Neural cell (in vitro differentiated cells): ENCODE data around the gene ZNF771. TPM values are rescaled to one million over a fixed set of nuclear protein-coding genes. Genes with fewer than 3 reads are reported as not detected.

ENCODE experiments used
- H2AFZ ChIP-seq: fragments of 200-600, 300-800 bp; sonication (generic), shearing (Covaris generic); 2 replicates; pipeline ENCODE4 v1.6.0; 2014; ENCODE audit warnings: low read depth, mild to moderate bottlenecking, antibody characterized with exemption, low read length, moderate library complexity
- H3F3A ChIP-seq: fragments of 200-600 bp; shearing (Covaris generic); 2 replicates; pipeline ENCODE4 v1.6.1; 2016; ENCODE audit warnings: mild to moderate bottlenecking, moderate library complexity, mixed read lengths, antibody characterized with exemption, low read length; ENCODE audit not compliant: insufficient read depth, poor library complexity, severe bottlenecking
- H3K27ac ChIP-seq: fragments of 200-600, 300-800 bp; sonication (generic), shearing (Covaris generic); 2 replicates; pipeline ENCODE4 v1.5.1; 2014; ENCODE audit warnings: mild to moderate bottlenecking, low read length, moderate library complexity
- H3K27me3 ChIP-seq: fragments of 300-800, 200-600 bp; sonication (generic), shearing (Covaris generic); 2 replicates; pipeline ENCODE4 v1.6.0; 2014; ENCODE audit warnings: mild to moderate bottlenecking, low read depth, low read length, moderate library complexity; ENCODE audit not compliant: insufficient read depth
- H3K36me3 ChIP-seq: fragments of 300-800, 200-600 bp; sonication (generic), shearing (Covaris generic); 2 replicates; pipeline ENCODE4 v1.5.1; 2014; ENCODE audit warnings: mild to moderate bottlenecking, antibody characterized with exemption, low read length, moderate library complexity; ENCODE audit not compliant: insufficient read depth
- H3K4me2 ChIP-seq: fragments of 300-800, 200-600 bp; sonication (generic), shearing (Covaris generic); 2 replicates; pipeline ENCODE4 v1.6.0; 2014; ENCODE audit warnings: mild to moderate bottlenecking, low read length
- H3K4me3 ChIP-seq: fragments of 300-800, 200-600 bp; sonication (generic), shearing (Covaris generic); 2 replicates; pipeline ENCODE4 v1.5.1; 2014; ENCODE audit warnings: mild to moderate bottlenecking, low read length, moderate library complexity
- H3K79me2 ChIP-seq: fragments of 200-600 bp; shearing (Covaris generic); replicated peaks from 2 replicates; pipeline ENCODE4 v1.6.0; 2014; ENCODE audit warnings: mild to moderate bottlenecking, low read length, moderate library complexity; ENCODE audit not compliant: insufficient read depth
- H3K9ac ChIP-seq: fragments of 300-800, 200-600 bp; sonication (generic), shearing (Covaris generic); 2 replicates; pipeline ENCODE4 v1.6.1; 2016; ENCODE audit warnings: mild to moderate bottlenecking, low read length, mixed read lengths
- H3K9me2 ChIP-seq: fragments of 200-600 bp; shearing (Covaris generic); 2 replicates; pipeline ENCODE4 v1.6.1; 2016; ENCODE audit warnings: mild to moderate bottlenecking, low read length, mixed read lengths; ENCODE audit not compliant: insufficient read depth
- H3K9me3 ChIP-seq: fragments of 200-600, 300-800 bp; sonication (generic), shearing (Covaris generic); 2 replicates; pipeline ENCODE4 v1.6.1; 2016; ENCODE audit warnings: mild to moderate bottlenecking, mixed run types, low read length, moderate library complexity, mixed read lengths
- H4K20me1 ChIP-seq: fragments of 200-600 bp; shearing (Covaris generic); 2 replicates; pipeline ENCODE4 v1.6.1; 2016; ENCODE audit warnings: mild to moderate bottlenecking, mixed run types; ENCODE audit not compliant: insufficient read depth
- EP300 ChIP-seq: fragments of 450-650 bp; conservative IDR thresholded peaks from 2 replicates; pipeline ENCODE4 v1.6.1; 2014; ENCODE audit warnings: antibody characterized with exemption, mild to moderate bottlenecking, moderate library complexity; ENCODE audit not compliant: poor library complexity, severe bottlenecking
- EZH2 ChIP-seq: fragments of 200-600, 300-800 bp; shearing (Covaris generic), sonication (generic); IDR thresholded peaks from 2 replicates; pipeline ENCODE4 v1.6.1; 2014; ENCODE audit warnings: antibody characterized with exemption, low read length, borderline replicate concordance, mild to moderate bottlenecking; ENCODE audit not compliant: insufficient read depth, poor library complexity, severe bottlenecking
- MXI1 ChIP-seq: fragments of 450-650 bp; conservative IDR thresholded peaks from 2 replicates; pipeline ENCODE4 v1.6.1; 2014; ENCODE audit warnings: antibody characterized with exemption, mild to moderate bottlenecking; ENCODE audit not compliant: poor library complexity, severe bottlenecking
- POLR2AphosphoS5 ChIP-seq: IDR thresholded peaks from 2 replicates; pipeline ENCODE4 v1.6.1; 2012
- RAD21 ChIP-seq: fragments of 450-650 bp; conservative IDR thresholded peaks from 2 replicates; pipeline ENCODE4 v1.6.1; 2014; ENCODE audit warnings: antibody characterized with exemption, mild to moderate bottlenecking, moderate library complexity
- REST ChIP-seq: IDR thresholded peaks from 2 replicates; pipeline ENCODE4 v1.6.1; 2012; ENCODE audit warnings: borderline replicate concordance
- SMC3 ChIP-seq: fragments of 450-650 bp; conservative IDR thresholded peaks from 2 replicates; pipeline ENCODE4 v1.6.1; 2014; ENCODE audit warnings: antibody characterized with exemption, mild to moderate bottlenecking, moderate library complexity; ENCODE audit not compliant: poor library complexity
- TAF1 ChIP-seq: IDR thresholded peaks from 2 replicates; pipeline ENCODE4 v1.6.1; 2012; ENCODE audit warnings: low read depth
- polyA plus RNA-seq: library from polyadenylated mRNA; depleted of rRNA; stranded (reverse); fragments of >200 nt; gene quantifications from 2 replicates; pipeline ENCODE4 v1.2.3, GENCODE V29; 2014
- TF ChIP-seq, protein P1 (sequence below): fragments of 450-650 bp; IDR thresholded peaks from 2 replicates; pipeline ENCODE4 v1.5.1; 2014; ENCODE audit warnings: antibody characterized with exemption, mild to moderate bottlenecking, moderate library complexity; ENCODE audit not compliant: poor library complexity, severe bottlenecking

Gene ZNF771
- polyA plus RNA-seq, 1 donor from 2014 or later: 11.7 TPM

- Histone ChIP-seq H3K4me2 (no peak overlapping the region), H2AFZ (no peak overlapping the region), H3K36me3 (peaks cover 7% of the 10 kb centered on the region), H3K27me3 (no peaks in the 10 kb centered on the region), H3K27ac (peak overlapping the region; percentile 99), H3K79me2 (peaks cover 8% of the 10 kb centered on the region), H3K9me3 (no peaks in the 10 kb centered on the region), H3K9ac (no peak overlapping the region), H3K9me2 (no peaks in the 10 kb centered on the region), H3K4me3 (no peak overlapping the region), H3F3A (peaks cover 12% of the 10 kb centered on the region), H4K20me1 (no peaks in the 10 kb centered on the region)
- TF ChIP-seq POLR2AphosphoS5 (no peak), MXI1 (no peak), EZH2 (no peak), RAD21 (no peak), EP300 (no peak), REST (no peak), TAF1 (no peak), SMC3 (no peak)
- TF ChIP-seq, protein P1, sequence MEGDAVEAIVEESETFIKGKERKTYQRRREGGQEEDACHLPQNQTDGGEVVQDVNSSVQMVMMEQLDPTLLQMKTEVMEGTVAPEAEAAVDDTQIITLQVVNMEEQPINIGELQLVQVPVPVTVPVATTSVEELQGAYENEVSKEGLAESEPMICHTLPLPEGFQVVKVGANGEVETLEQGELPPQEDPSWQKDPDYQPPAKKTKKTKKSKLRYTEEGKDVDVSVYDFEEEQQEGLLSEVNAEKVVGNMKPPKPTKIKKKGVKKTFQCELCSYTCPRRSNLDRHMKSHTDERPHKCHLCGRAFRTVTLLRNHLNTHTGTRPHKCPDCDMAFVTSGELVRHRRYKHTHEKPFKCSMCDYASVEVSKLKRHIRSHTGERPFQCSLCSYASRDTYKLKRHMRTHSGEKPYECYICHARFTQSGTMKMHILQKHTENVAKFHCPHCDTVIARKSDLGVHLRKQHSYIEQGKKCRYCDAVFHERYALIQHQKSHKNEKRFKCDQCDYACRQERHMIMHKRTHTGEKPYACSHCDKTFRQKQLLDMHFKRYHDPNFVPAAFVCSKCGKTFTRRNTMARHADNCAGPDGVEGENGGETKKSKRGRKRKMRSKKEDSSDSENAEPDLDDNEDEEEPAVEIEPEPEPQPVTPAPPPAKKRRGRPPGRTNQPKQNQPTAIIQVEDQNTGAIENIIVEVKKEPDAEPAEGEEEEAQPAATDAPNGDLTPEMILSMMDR: no peak
Measured at GRCh38 chr16:30401768-30402425, 5.5 kb upstream of the ZNF771 start.

GRCh38 chr16:30406795-30407101, 658 bp upstream of the ZNF771 start:
- peak overlapping the region; percentile 68 for H3K9ac ChIP-seq
- no peaks in the 10 kb centered on the region for H3K9me3 ChIP-seq
- no peaks in the 10 kb centered on the region for H3K9me2 ChIP-seq
- H3K4me2 ChIP-seq: no peak overlapping the region
- H3F3A ChIP-seq: no peaks in the 10 kb centered on the region
- H3K36me3 ChIP-seq: no peaks in the 10 kb centered on the region
- H3K27me3 ChIP-seq: no peaks in the 10 kb centered on the region
- H4K20me1 ChIP-seq: no peaks in the 10 kb centered on the region
- peak overlapping the region; percentile 65 for H2AFZ ChIP-seq
- H3K79me2 ChIP-seq: peaks cover 5% of the 10 kb centered on the region
- TF ChIP-seq EP300 (no peak), POLR2AphosphoS5 (no peak)
- H3K4me3 ChIP-seq: peak overlapping the region; percentile 71
- H3K27ac ChIP-seq: no peak overlapping the region
